ENCODE measurements around the gene ABCA13.

- TF ChIP-seq POLR2AphosphoS5 (IDR thresholded peaks at IDR 0.05; ENCODE audit: low read depth, low read length) (no peak), EZH2 (IDR thresholded peaks at IDR 0.05) (no peak), CTCF (IDR thresholded peaks at IDR 0.05 in 2 of 3, conservative IDR thresholded peaks at IDR 0.05 in 1 of 3; ENCODE audit: borderline replicate concordance in 1 of 3, insufficient read depth in 1 of 3, low read depth in 2 of 3, low read length in 2 of 3) (no peak)
Measured at GRCh38 chr7:48171202-48171601, at the start of gene ABCA13.
